Raji (cell line): Measurements from ENCODE around the gene CAMK2D.
A peak's percentile ranks its signal among the peaks of the same experiment; 100 is the strongest.

ENCODE experiments used
- POLR2A ChIP-seq: IDR thresholded peaks from 2 replicates; pipeline ENCODE4 v1.6.1; 2011; ENCODE audit warnings: low read depth, low read length, control low read depth; ENCODE audit not compliant: insufficient read depth

The CAMK2D gene

DNA sequence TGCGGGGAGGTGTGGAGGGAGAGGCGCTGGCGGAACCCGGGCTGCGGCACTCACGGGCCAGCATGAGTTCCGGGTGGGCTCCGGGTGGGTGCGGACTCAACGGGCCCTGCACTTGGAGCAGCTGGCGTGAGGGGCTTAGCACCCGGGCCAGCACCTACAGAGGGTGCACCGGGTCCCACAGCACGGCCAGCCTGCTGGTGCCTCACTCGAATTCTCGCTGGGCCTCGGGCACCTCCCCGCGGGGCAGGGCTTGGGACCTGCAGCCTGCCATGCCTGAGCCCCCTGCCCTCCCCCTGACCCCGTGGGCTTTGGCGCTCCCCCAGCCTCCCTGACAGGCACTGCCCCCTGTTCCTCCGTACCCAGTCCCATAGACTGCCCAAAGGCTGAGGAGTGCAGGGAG lies 10.8 kb upstream of the CAMK2D start:
- TF ChIP-seq POLR2A: no peak

DNA sequence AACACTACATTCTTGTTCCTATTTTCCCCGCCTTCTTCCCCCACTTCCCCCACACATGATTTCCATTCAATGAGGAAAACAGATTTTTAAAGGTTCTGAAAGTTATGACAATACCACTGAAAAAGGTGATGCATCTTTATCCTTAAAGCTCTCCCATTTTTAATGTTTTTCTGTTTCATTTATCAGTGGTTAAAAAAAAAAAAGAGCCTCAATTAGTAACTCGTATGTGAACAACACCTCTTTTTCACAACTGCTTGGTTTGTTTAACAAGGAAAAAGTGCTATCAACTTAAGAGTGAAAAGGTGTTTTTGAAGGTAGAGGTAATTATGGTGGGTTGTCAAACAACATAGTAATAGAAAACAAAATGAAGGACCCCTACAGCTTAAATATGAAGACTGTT lies 8.2 kb upstream of the CAMK2D start:
- no peak for TF ChIP-seq POLR2A

DNA sequence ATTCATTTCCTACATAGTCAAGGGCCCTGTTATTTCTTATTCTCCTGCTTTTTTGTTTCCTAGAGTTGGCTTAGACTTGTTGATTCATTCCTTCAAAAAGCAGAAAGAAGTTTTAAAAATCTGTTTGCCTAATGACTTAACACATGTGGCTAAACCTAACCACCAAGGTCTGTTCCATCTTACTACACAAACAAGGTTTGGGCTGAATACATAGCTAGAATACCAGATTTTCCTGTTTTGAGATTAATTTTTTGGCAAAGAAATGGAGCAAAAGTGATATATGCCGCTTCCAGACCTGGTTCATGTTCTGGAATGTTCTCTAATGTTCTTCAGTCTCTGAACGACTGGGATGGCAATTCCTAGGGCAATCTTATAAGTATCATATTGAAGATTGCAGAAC lies 7.4 kb upstream of the CAMK2D start:
- TF ChIP-seq POLR2A: no peak

DNA sequence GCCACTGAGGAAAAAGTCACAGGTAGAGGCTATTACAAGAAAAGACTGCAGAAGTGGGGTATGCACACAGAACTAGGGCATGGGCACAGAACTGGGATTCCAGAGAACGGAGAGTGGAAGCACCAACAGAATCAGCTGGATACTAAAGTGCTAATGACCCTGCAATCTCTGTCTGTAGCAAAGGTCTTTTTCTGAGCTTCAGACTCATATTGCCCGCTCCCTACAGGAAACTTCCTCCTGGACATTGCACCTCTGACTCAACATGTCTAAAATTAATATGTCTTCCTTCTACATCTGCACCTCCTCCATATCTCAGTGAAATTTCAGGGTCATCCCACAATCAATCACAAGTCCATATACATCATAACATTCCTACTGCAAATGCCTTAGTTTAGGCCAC lies 5.3 kb upstream of the CAMK2D start:
- TF ChIP-seq POLR2A: no peak

DNA sequence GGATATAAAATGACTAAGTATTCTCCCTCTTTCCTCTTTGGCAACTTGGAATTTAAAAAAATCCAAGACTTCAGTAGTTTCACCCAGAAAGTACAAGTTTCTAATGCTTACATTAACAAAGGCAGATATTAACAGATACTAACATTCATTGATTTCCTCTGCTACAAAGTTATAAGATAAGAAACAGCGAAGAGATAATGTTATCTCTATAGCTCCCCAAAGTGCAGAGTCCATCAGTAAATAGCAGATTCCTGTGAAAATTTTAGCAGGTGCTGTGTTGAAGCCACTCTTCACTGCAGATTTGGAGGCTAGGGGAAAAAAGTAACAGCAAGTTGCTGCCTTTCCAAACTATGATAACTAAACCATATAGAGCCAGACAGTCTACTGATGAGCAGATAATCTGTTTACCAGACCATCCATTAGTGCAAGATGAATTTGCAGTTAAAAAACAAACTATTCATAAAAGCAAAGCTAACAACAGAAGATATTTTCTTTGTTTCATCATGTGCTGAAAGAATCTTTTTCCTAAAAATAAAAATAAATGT lies 3.3 kb upstream of the CAMK2D start:
- TF ChIP-seq POLR2A: no peak

DNA sequence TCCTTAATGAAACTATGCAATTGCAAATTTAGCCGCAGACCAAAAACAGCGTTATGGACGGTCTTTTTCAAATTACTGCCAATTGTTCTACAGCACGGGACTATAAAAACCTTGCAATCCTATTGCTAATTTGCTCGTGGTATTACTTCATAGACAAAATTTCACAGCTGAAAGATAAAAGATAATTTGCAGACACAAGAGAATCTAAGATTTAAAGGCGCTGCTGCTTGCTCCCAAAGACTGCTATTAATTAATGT lies 1.4 kb upstream of the CAMK2D start:
- no peak for TF ChIP-seq POLR2A

DNA sequence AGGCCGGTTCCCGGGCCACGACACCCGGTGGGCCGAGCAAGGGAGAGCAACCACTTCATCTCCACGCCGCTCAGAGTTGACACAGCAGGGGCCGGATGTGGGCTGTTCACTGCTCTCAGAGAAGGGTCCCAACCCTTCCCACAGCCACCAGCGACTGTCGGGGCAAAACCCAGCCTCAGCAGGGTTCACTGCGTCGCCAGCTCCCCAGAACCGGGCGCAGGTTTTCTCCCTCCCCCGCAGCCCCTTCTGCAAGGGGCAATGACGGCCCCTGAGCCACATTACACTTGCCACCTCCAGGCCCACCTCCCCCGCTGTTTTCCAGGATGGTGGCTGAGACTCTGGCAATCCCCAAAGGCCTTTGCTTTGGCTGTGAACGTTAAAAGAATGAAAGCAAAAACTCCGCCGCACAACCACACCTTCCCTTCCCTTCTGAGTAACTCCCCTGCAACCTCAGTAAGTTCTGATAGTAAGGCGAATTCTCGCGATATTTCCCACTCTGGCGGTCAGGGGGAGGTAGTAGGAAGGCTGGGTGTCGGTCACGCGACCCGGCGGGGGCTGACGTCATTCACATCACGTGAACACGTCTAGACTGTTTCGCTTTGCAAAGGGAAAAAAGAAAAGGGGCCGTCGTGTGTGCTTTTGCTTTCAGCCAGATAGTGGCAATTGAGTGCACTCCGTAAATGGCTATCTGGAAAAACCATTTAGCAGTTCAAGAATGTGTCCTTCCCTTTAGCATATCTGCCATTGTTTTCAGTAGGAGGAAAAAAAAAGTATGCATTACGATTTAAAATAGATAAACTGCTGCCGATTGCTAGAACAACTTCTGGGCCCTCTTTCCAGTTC lies 869 bp upstream of the CAMK2D start:
- peak; percentile 91 for TF ChIP-seq POLR2A

DNA sequence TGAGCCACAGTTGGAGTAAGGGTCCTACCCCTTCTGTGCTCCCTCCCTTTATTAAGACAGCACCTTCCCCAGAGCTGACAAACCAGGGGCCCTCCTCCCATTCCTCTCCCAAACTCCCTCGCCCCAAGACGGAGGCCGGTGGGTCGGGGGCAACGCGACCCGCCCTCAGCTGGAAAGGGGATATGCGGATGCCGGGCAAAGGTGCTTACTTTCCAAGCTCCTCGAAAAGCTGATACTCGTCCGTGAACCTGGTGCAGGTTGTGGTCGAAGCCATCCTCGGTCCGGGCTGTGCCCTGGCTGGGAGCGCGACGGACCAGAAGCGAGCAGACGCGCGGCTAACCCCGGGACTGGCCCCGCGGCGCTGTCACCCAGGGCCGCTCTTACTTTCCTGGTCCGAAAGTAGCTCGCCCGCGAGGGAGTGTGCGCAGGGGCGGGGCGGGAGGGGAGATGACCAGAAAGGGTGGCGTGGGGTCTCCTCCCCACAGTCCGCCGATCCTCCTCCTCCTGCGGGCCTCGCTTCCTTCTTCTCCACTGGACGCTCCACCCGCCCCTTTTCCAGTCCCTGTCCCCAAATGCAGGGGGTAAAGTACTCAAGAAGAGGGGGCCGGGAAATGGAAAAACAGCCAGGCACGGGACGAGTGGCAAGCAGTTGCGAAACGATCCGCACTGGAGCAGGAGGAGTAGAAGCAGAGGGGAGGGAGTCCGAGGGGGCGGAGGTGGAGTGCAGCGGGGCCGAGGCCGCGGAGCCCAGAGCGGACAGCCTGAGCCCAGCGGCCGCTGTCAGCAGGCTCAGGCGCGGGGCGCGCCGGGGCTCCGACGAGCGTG lies 531 bp downstream of the CAMK2D start:
- 0 out of 2 replicates have a peak, but pooled peaks have one; percentile 19 for TF ChIP-seq POLR2A

DNA sequence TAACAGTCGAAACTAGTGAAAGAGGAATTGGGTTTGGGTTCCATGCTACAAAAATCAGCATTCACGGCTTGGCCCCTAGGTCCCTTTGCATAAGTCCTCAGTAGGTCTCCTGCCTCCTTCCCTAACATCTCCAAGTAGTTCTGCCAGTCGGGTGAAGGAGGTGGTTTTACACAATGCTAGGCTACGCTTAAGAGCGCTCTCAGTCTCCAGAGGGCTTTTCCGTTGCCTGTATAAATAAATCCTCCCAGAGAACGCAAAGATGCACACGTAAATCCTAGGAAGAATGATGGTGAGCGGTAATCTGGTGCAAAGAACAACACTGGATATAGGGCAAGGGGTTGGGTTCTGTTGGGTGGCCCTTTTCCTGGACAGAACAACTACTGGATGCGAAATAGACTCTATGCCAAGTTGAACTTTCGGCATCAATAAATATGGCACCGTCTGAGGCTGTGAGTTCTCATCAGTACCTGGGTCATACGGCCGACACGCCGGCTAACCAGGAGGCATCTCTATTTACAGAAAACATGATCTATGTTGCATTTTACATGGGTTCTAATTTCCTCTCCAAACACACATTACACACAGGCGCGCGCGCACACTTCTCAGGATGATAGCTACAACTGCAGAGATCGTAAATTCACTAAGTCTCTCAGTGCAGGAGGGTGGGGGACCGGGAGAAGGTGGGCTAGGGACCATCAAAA lies 1.3 kb downstream of the CAMK2D start:
- TF ChIP-seq POLR2A: peak; percentile 41; the same call in 1 of the 2 replicates

DNA sequence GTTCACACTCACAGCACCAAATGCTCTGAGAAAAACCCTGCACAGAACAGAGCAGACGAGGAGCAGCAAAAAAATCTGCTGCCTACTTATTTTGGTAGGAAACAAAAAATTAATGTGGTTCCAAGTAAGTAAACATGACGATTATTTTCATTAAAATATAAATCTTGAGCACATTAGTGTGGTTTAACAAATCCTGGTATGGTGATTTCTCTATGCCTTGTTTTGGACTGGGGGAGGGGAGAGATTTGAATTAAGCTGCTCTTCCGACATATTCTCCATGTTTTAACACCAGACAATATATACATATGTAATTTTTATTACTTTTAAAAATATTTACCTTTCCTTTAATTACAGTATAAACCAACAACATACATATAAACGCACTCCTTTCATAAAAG lies 1.8 kb downstream of the CAMK2D start:
- no peak for TF ChIP-seq POLR2A

DNA sequence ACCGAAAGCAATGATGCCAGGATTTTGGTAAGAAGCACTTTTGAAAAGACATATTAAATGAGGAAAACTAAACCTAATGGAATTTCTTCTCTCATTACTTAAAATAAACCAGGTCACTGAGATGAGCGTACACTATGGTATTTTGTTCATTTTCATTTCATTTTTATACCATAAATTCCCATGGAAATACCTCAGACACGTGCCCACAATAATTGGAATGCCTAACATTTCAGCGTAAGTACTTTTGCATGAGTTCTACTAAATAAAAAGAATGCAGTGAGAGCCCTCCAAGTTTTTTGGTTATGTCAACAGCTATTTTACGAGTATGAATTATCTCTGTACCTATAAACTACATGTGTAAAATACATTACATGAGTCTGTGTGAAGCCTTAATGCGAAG lies 3.2 kb downstream of the CAMK2D start:
- no peak for TF ChIP-seq POLR2A

DNA sequence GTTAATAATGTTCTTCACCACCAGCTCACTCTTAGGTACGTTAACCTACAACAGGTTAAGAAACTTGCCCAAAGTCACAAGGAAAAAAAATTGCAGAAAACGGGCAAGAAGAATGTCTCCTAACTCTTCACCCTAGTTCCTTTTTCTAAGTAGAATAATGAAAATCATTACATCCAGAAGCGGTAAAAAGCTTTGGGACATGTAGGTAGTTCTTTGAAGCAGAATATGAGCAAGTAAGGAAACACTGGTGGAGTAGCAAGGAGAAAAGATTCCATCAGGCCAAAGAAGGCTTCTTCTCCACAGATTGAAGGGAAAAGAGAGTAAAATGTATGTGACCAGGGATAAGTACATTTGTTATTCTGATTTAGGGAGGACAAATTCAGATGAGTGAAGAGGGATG lies 4.1 kb downstream of the CAMK2D start:
- no peak for TF ChIP-seq POLR2A

DNA sequence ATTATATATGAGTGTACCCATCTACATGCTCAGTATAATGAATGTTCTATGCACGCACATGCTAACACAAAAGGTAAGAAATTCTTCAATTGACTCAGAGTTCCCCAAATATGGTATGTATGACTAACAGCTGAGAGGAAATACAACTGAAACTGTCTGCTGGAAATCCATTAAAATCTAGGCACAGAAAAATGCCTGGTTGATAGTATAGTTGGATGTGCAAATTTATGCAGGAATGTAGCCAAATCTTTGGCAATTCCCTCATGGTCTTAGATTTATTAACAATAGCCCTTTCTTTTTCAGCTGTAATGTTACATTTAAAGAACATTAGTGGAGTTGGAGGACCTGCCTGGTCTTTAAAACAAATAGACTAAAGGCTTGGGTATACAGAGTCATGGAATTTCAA lies 5.5 kb downstream of the CAMK2D start:
- no peak for TF ChIP-seq POLR2A

DNA sequence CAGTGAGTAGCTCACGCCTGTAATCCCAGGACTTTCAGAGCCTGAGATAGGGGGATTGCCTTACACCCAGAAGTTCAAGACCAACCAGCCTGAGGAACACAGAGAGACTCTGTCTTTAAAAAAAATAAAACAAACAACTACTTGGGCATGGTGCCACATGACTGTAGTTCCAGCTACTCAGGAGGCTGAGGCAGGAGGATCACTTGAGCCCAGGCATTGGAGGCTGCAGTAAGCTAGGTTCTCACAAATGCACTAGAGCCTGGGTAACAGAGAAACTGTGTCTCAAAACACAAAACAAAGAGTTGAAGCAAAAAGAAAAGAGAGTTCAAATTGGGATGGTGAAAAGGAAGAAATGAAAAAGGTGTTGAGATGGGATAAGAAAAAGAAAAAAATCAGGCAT lies 10.8 kb downstream of the CAMK2D start:
- no peak for TF ChIP-seq POLR2A

DNA sequence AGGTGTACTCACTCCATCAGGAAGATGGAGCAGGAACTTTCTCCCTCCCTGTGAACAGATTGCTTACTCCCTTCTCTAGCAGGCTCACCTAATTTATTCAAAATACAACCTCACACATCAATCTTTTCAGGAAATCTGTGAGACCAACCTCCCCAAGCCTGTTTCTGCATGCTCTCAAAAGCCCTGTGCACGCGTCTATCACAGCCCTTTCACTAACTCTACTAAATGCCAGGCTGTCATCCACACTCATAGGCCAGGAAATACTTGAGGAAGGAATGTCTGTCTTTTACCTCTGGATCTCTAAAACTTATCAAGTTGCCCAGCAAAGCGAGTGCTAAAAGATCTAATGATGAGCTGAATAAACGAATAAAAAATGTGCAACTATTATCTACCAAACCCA lies 11.2 kb downstream of the CAMK2D start:
- TF ChIP-seq POLR2A: no peak

DNA sequence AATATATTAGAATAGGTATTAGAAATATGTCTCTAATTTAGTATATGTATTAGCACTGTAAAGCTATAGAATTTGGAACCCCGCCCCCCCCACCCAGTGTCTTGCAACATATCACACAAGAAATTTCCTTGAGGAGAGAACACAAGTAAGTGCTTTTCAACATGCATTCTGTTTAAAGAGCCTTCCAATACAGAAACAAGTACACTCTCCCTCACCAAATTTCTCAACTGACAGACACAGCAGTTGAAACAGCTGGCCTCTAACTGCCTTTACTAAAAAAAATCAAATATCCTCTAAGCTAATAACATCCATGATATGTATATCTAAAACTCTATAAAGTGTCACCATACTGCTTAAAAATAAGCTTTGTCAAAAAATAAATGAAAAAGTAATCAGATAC lies 12.4 kb downstream of the CAMK2D start:
- no peak for TF ChIP-seq POLR2A
